ENCODE data around the gene PPT1.

PPT1 gene

GRCh38 chr1:40047769-40048168, 49.3 kb downstream of the PPT1 start:
- H3K4me3 ChIP-seq (ENCODE audit: low read length), result no peak overlapping the region
- H4K20me1 ChIP-seq (ENCODE audit: insufficient read depth, low read length), result 0 out of 2 replicates have a peak, but pooled peaks cover 4% of the 10 kb centered on the region
- TF ChIP-seq EZH2phosphoT487 (IDR thresholded peaks at IDR 0.05; ENCODE audit: low read length) (no peak), EZH2 (optimal IDR thresholded peaks at IDR 0.05; ENCODE audit: low read depth, low read length) (no peak)
- TF ChIP-seq, protein P1, sequence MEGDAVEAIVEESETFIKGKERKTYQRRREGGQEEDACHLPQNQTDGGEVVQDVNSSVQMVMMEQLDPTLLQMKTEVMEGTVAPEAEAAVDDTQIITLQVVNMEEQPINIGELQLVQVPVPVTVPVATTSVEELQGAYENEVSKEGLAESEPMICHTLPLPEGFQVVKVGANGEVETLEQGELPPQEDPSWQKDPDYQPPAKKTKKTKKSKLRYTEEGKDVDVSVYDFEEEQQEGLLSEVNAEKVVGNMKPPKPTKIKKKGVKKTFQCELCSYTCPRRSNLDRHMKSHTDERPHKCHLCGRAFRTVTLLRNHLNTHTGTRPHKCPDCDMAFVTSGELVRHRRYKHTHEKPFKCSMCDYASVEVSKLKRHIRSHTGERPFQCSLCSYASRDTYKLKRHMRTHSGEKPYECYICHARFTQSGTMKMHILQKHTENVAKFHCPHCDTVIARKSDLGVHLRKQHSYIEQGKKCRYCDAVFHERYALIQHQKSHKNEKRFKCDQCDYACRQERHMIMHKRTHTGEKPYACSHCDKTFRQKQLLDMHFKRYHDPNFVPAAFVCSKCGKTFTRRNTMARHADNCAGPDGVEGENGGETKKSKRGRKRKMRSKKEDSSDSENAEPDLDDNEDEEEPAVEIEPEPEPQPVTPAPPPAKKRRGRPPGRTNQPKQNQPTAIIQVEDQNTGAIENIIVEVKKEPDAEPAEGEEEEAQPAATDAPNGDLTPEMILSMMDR (IDR thresholded peaks at IDR 0.05; ENCODE audit: low read length), result no peak
- peaks cover 8% of the 10 kb centered on the region; the same call in 1 of the 2 replicates for H3K36me3 ChIP-seq (replicated peaks; ENCODE audit: insufficient read depth, low read length)
- H3K9ac ChIP-seq (ENCODE audit: low read length), result no peak overlapping the region
- H3K9me2 ChIP-seq (replicated peaks; ENCODE audit: insufficient read depth, low read length), result no peaks in the 10 kb centered on the region
- H3K79me2 ChIP-seq (ENCODE audit: low read length), result peaks cover 100% of the 10 kb centered on the region
- H2AFZ ChIP-seq (ENCODE audit: low read length), result no peak overlapping the region
- H3K4me2 ChIP-seq (ENCODE audit: low read depth, low read length), result no peak overlapping the region
- no peaks in the 10 kb centered on the region for H3F3A ChIP-seq (ENCODE audit: insufficient read depth, low read length)
- no peaks in the 10 kb centered on the region for H3K27me3 ChIP-seq (replicated peaks; ENCODE audit: insufficient read depth, low read length)
- H3K9me3 ChIP-seq (replicated peaks; ENCODE audit: insufficient read depth, low read length), result no peaks in the 10 kb centered on the region
- peaks cover 1% of the 10 kb centered on the region; the same call in 1 of the 2 replicates for H3K4me1 ChIP-seq (ENCODE audit: low read length)
- DNase-seq, result no peak
- no peak overlapping the region for H3K27ac ChIP-seq (ENCODE audit: low read length)

DNA sequence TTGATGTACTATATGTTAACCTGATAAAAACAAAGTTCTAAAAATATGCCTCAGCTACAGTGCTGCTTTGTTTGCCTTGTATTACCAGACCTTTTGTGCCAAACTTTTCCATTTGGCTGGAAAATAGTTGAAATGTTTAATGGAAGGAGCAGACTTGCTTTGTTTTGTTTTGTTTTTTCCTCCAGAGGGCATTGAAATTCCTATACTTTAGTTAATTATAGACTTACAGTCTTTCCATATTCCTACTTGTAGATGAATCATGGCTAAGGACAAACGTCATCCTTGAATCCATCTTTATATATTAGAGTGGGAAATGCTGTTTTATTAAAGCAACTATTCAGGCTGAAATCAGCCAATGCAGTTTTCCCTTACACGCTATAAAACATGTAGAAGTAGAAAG, 49.8 kb downstream of the PPT1 start:
- Histone ChIP-seq H3K9ac (ENCODE audit: low read length) (no peak overlapping the region), H4K20me1 (ENCODE audit: insufficient read depth, low read length) (0 out of 2 replicates have a peak, but pooled peaks cover 4% of the 10 kb centered on the region), H2AFZ (ENCODE audit: low read length) (no peak overlapping the region), H3K27me3 (replicated peaks; ENCODE audit: insufficient read depth, low read length) (no peaks in the 10 kb centered on the region), H3K4me1 (ENCODE audit: low read length) (peaks cover 6% of the 10 kb centered on the region), H3K9me2 (replicated peaks; ENCODE audit: insufficient read depth, low read length) (no peaks in the 10 kb centered on the region), H3K9me3 (replicated peaks; ENCODE audit: insufficient read depth, low read length) (no peaks in the 10 kb centered on the region), H3K4me2 (ENCODE audit: low read depth, low read length) (no peak overlapping the region), H3K79me2 (ENCODE audit: low read length) (peaks cover 100% of the 10 kb centered on the region), H3F3A (ENCODE audit: insufficient read depth, low read length) (no peaks in the 10 kb centered on the region), H3K4me3 (ENCODE audit: low read length) (no peak overlapping the region), H3K27ac (ENCODE audit: low read length) (no peak overlapping the region), H3K36me3 (replicated peaks; ENCODE audit: insufficient read depth, low read length) (peaks cover 8% of the 10 kb centered on the region; the same call in 1 of the 2 replicates)
- DNase-seq, result no peak
- TF ChIP-seq EZH2 (optimal IDR thresholded peaks at IDR 0.05; ENCODE audit: low read depth, low read length) (no peak), EZH2phosphoT487 (IDR thresholded peaks at IDR 0.05; ENCODE audit: low read length) (no peak)
- TF ChIP-seq, protein P1 (IDR thresholded peaks at IDR 0.05; ENCODE audit: low read length), result no peak

DNA sequence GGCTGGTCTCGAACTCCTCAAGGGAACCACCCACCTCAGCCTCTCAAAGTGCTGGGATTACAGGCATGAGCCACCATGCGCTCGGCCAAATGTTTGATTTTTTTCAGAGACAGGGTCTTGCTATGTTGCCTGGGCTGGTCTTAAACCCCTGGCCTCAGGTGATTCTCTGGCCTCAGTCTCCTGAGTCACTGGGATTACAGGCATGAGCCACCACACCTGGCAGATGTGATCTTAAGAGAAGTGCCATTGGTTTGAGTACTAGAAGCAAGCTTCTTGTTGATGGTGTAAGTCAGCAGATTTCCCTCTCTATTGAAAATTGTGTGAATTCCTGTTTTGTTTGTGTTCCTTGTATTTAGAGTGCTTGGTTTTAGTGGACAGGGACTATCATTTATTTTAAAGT, 51.3 kb downstream of the PPT1 start:
- Histone ChIP-seq H3K4me2 (ENCODE audit: low read depth, low read length) (no peak overlapping the region), H3K9me3 (replicated peaks; ENCODE audit: insufficient read depth, low read length) (no peaks in the 10 kb centered on the region), H3K9me2 (replicated peaks; ENCODE audit: insufficient read depth, low read length) (no peaks in the 10 kb centered on the region), H3K27me3 (replicated peaks; ENCODE audit: insufficient read depth, low read length) (no peaks in the 10 kb centered on the region), H3K79me2 (ENCODE audit: low read length) (peaks cover 100% of the 10 kb centered on the region), H2AFZ (ENCODE audit: low read length) (no peak overlapping the region), H3K36me3 (replicated peaks; ENCODE audit: insufficient read depth, low read length) (peaks cover 3% of the 10 kb centered on the region; the same call in 1 of the 2 replicates), H3K4me1 (ENCODE audit: low read length) (peaks cover 10% of the 10 kb centered on the region), H3F3A (ENCODE audit: insufficient read depth, low read length) (no peaks in the 10 kb centered on the region), H3K27ac (ENCODE audit: low read length) (no peak overlapping the region), H3K9ac (ENCODE audit: low read length) (no peak overlapping the region), H3K4me3 (ENCODE audit: low read length) (no peak overlapping the region), H4K20me1 (ENCODE audit: insufficient read depth, low read length) (0 out of 2 replicates have a peak, but pooled peaks cover 2% of the 10 kb centered on the region)
- TF ChIP-seq, protein P1 (IDR thresholded peaks at IDR 0.05; ENCODE audit: low read length), result no peak
- TF ChIP-seq EZH2 (optimal IDR thresholded peaks at IDR 0.05; ENCODE audit: low read depth, low read length) (no peak), EZH2phosphoT487 (IDR thresholded peaks at IDR 0.05; ENCODE audit: low read length) (no peak)
- DNase-seq, result no peak
